Fibroblast of pulmonary artery (primary cell): ENCODE data around the gene MLEC.
"Not testable (repeated sequence)": the region's sequence is repeated elsewhere in the genome, so short reads cannot be mapped to it uniquely, and the experiment has no call there.

Source experiments
- DNase-seq: peaks from one replicate; pipeline ENCODE4 v3.0.0-alpha.2; 2010; ENCODE audit warnings: low read depth
- H3K4me3 ChIP-seq: replicated peaks from 2 replicates; pipeline ENCODE4 v1.5.1; 2011; ENCODE audit warnings: low read depth, mild to moderate bottlenecking, control low read depth, low read length, moderate library complexity
- CTCF ChIP-seq: IDR thresholded peaks from 2 replicates; pipeline ENCODE4 v1.5.1; 2011; ENCODE audit warnings: mild to moderate bottlenecking, control low read depth, low read length, inconsistent platforms; ENCODE audit errors: missing control alignments

The MLEC gene

GRCh38 chr12:120726510-120726793, 39.5 kb downstream of the MLEC start:
- TF ChIP-seq CTCF, result no peak
- DNase-seq, result no peak
- peak overlapping the region; percentile 60 for H3K4me3 ChIP-seq

GRCh38 chr12:120726961-120727360, 40.0 kb downstream of the MLEC start:
- H3K4me3 ChIP-seq, result no peak overlapping the region
- TF ChIP-seq CTCF, result no peak
- DNase-seq, result no peak

GRCh38 chr12:120732198-120732597, 45.2 kb downstream of the MLEC start:
- H3K4me3 ChIP-seq, result not testable (repeated sequence)

GRCh38 chr12:120733574-120733973, 46.6 kb downstream of the MLEC start:
- no peak for DNase-seq
- no peak overlapping the region for H3K4me3 ChIP-seq
- TF ChIP-seq CTCF, result no peak

More at GRCh38 chr12:120732198-120732597, 45.2 kb downstream of the MLEC start:
- not testable (repeated sequence) for DNase-seq

- DNase-seq, result no peak
- H3K4me3 ChIP-seq, result no peak overlapping the region
- no peak for TF ChIP-seq CTCF
Measured at GRCh38 chr12:120734210-120734609, 47.3 kb downstream of the MLEC start.

- TF ChIP-seq CTCF, result no peak
- DNase-seq, result no peak
- H3K4me3 ChIP-seq, result no peak overlapping the region
Measured at GRCh38 chr12:120735181-120735580, 48.2 kb downstream of the MLEC start.

GRCh38 chr12:120736404-120737331, 49.7 kb downstream of the MLEC start:
- no peak for DNase-seq
- no peak overlapping the region for H3K4me3 ChIP-seq
- no peak for TF ChIP-seq CTCF
